Stimulated activated CD4-positive, alpha-beta T cell treated with anti-CD3 and anti-CD28 coated beads, TNF-alpha, amount 100 ng/mL, for 1 hour (primary cell): ENCODE measurements around the gene RBM41.

Source experiments
- DNase-seq, 3 donors: peaks; one replicate each; pipeline ENCODE4 v3.0.0-alpha.2; 2020; ENCODE audit warnings: low read depth in 3 of 3, low spot score in 1 of 3

RBM41 gene

DNA sequence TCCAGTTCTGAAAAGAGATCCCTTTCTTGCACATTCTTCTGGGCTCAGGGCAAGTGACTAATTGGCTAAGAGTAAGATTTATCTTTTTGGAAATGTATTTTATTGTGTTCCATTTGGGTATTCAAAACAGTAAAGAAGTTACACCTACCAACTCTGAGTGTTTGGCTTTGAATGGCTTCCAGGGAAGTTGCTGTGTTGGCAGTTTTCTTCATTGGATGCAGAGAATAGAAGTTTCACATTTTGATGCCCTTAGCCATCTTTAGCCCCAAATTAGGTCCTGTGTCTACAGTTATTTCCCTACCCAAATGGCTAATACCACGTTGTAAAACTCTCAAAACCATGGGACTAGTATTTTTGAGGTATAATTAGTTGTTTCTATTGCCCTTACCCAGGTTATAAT, 88.9 kb downstream of the RBM41 start:
- DNase-seq, result no peak

DNA sequence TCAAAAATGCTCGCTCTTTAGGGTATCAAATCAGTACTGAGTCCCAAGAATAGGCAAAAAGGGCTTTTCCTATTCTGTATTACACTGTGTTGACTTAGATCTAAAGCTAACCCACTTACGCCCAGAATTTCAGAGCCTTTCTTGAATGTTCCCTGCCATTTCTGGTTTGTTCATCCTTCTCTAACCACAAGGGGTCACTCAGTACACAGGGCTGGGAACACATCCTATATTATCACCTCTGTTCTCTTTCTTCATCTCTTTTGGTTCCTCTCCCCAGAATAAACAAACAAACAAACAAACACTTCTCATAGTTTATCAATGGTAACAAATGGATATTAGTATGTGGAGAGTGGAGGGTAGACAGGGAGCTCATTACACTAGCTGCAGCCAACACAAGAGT, 93.1 kb downstream of the RBM41 start:
- no peak for DNase-seq

- no peak for DNase-seq
Measured at GRCh38 chrX:107014936-107015335, 103.7 kb downstream of the RBM41 start.
